ENCODE measurements around the gene HDAC11. TPM values are rescaled to one million over a fixed set of nuclear protein-coding genes. Genes with fewer than 3 reads are reported as not detected.

HDAC11 gene
- total and polyA plus RNA-seq, 9 of the 15 experiments (the other 6 are each of a cell fraction or from before 2014, with no cell fraction given), result 0.60 to 6.0 (median 4.5) TPM

DNA sequence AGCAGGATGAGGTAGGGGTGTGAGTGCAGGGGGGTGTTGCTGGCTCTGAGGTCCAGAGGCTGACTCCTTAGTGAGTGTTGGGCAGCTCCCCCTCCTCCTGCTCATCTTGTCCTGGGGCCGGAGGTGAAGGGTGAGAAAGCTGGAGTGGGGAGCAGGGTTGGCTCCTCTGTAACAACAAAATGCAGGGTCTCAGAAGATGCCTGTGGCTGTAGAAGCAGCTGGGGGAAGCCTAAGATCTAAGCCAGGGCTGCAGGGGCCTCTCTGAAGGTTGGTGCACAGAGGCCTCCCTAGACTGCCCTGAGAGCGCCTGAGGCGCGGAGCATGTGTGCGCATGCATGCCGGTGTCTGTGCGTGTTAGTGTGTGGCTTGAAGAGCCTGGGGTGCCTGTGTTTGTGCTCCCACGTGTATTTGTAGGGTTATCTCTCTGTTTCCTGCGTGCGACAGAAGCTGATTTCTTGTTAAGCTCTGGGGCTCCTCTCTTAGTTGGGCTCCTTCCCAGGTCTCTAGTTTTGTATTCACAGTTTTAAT lies 5.3 kb upstream of the HDAC11 start:
- no peak for TF ChIP-seq ELF1 (tag; IDR thresholded peaks at IDR 0.05)
- TF ChIP-seq, protein P1, sequence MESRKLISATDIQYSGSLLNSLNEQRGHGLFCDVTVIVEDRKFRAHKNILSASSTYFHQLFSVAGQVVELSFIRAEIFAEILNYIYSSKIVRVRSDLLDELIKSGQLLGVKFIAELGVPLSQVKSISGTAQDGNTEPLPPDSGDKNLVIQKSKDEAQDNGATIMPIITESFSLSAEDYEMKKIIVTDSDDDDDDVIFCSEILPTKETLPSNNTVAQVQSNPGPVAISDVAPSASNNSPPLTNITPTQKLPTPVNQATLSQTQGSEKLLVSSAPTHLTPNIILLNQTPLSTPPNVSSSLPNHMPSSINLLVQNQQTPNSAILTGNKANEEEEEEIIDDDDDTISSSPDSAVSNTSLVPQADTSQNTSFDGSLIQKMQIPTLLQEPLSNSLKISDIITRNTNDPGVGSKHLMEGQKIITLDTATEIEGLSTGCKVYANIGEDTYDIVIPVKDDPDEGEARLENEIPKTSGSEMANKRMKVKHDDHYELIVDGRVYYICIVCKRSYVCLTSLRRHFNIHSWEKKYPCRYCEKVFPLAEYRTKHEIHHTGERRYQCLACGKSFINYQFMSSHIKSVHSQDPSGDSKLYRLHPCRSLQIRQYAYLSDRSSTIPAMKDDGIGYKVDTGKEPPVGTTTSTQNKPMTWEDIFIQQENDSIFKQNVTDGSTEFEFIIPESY (CRISPR knock-in tag; IDR thresholded peaks at IDR 0.05), result peak; percentile 87
- POLR2A ChIA-PET, result interaction anchor here (0.9 kb wide), 1 partner anchor 54 kb away, joined by 4 read pairs; the partner anchor contains the start of gene NUP210
- in situ Hi-C loops (cut with MboI) (no loop called here), intact Hi-C loops (cut with micrococcal nuclease) (no loop called here)
- no peak for FAIRE-seq
- no peak; the same call in 2 of the 3 replicates for ATAC-seq
- 34% methylated on average over 10 of the region's 10 CpGs for WGBS (ENCODE audit: insufficient coverage, low coverage, missing lambda C conversion rate)
- H3K9me3 ChIP-seq (replicated peaks; ENCODE audit: control insufficient read depth, insufficient read depth, low read depth, low read length), result no peaks in the 10 kb centered on the region
- H4K20me1 ChIP-seq (replicated peaks; ENCODE audit: control insufficient read depth, insufficient read depth, low read length), result no peaks in the 10 kb centered on the region
- H3K4me3 ChIP-seq, result no peak overlapping the region
- no peak overlapping the region for H3K27ac ChIP-seq (ENCODE audit: extremely low read depth, low read depth, low read length)
- H3K4me2 ChIP-seq (ENCODE audit: insufficient read depth, low read length), result no peak overlapping the region
- H3K79me2 ChIP-seq (ENCODE audit: control insufficient read depth, insufficient read depth, low read length), result no peaks in the 10 kb centered on the region; the same call in 2 of the 3 replicates
- peaks cover 18 to 28% of the 10 kb centered on the region in 2 experiments for H3K4me1 ChIP-seq (replicated peaks in 1 of 2; ENCODE audit: control insufficient read depth in 2 of 2, insufficient read depth in 2 of 2, low read length in 2 of 2)
- CTCF ChIA-PET (ENCODE audit: low intra/inter-chr PET ratio), result no interaction called here
- no peak for DNase-seq (ENCODE audit: extremely low read depth in 1 of 4, low spot score in 3 of 4)
- peaks cover 2 to 7% of the 10 kb centered on the region in 2 experiments; a peak in 3 of 5 replicates for H3K27me3 ChIP-seq (ENCODE audit: control insufficient read depth in 2 of 2, insufficient read depth in 2 of 2, low read length in 2 of 2)
- H2AFZ ChIP-seq (ENCODE audit: low read depth, low read length), result no peak overlapping the region
- H3K36me3 ChIP-seq (ENCODE audit: control insufficient read depth, insufficient read depth, low read length), result no peaks in the 10 kb centered on the region; the same call in 2 of the 3 replicates
- no TSS peak for BruUV-seq (replicated peaks)
- H3K9ac ChIP-seq (ENCODE audit: insufficient read depth in 1 of 2, low read depth in 2 of 2, low read length in 2 of 2), result peak overlapping the region in 1 of 2 experiments; percentile 74; a peak in 2 of 4 replicates
- H3K9me1 ChIP-seq (ENCODE audit: control insufficient read depth, insufficient read depth, low read length), result no peaks in the 10 kb centered on the region

Data from K562 (cell line).